Muscle of back (tissue), 11 donors: ENCODE results near the gene NKD2. TPM values are rescaled to one million over a fixed set of nuclear protein-coding genes. Genes with fewer than 3 reads are reported as not detected.
A peak's percentile ranks its signal among the peaks of the same experiment; 100 is the strongest.
"Not testable (repeated sequence)": the region's sequence is repeated elsewhere in the genome, so short reads cannot be mapped to it uniquely, and the experiment has no call there.

ENCODE experiments used
- DNase-seq, 3 donors: peaks; one replicate each; pipeline versions ENCODE4 v3.0.0 to v3.0.0-alpha.2; 2013
- polyA plus RNA-seq, 10 donors: library from polyadenylated mRNA; unstranded; fragments of 120-200 nt; gene quantifications; one replicate each; pipeline ENCODE4 v1.2.1, GENCODE V29; 2013; ENCODE audit not compliant: insufficient read length in 10 of 10

The NKD2 gene
- polyA plus RNA-seq, 10 donors: 1.6 to 19.5 (median 2.4) TPM

- no peak for DNase-seq
These were observed 8.3 kb upstream of the NKD2 start for GRCh38 chr5:1000329-1000728.

- not testable (repeated sequence) for DNase-seq
These were observed 7.8 kb upstream of the NKD2 start for GRCh38 chr5:1000831-1001230.

GRCh38 chr5:1001406-1002270 lies 7.0 kb upstream of the NKD2 start:
- DNase-seq: no peak

GRCh38 chr5:1002271-1002546 lies 6.4 kb upstream of the NKD2 start:
- no peak for DNase-seq

- DNase-seq: no peak
These were observed 5.8 kb upstream of the NKD2 start for GRCh38 chr5:1002836-1003235.

GRCh38 chr5:1003296-1003937 lies 5.2 kb upstream of the NKD2 start:
- peak in 1 of 3 donors; percentile 51 for DNase-seq

- peak in 2 of 3 donors; percentile 72 to 89 for DNase-seq
These were observed 3.9 kb upstream of the NKD2 start for GRCh38 chr5:1004461-1005248.

GRCh38 chr5:1005249-1005851 lies 3.3 kb upstream of the NKD2 start:
- no peak for DNase-seq

- no peak for DNase-seq
These were observed 2.5 kb upstream of the NKD2 start for GRCh38 chr5:1005904-1006655.

GRCh38 chr5:1006656-1007071 lies 1.9 kb upstream of the NKD2 start:
- no peak for DNase-seq

GRCh38 chr5:1007221-1007680 lies 1.4 kb upstream of the NKD2 start:
- DNase-seq: no peak

- DNase-seq: no peak
These were observed 736 bp upstream of the NKD2 start for GRCh38 chr5:1007681-1008450.

- no peak for DNase-seq
These were observed 968 bp downstream of the NKD2 start for GRCh38 chr5:1009359-1010180.

- DNase-seq: no peak
These were observed 1.5 kb downstream of the NKD2 start for GRCh38 chr5:1010181-1010510.

GRCh38 chr5:1010641-1011046 lies 2.0 kb downstream of the NKD2 start:
- no peak for DNase-seq

GRCh38 chr5:1011226-1011631 lies 2.6 kb downstream of the NKD2 start:
- DNase-seq: no peak

- DNase-seq: no peak
These were observed 3.2 kb downstream of the NKD2 start for GRCh38 chr5:1011741-1012312.

GRCh38 chr5:1012313-1012841 lies 3.8 kb downstream of the NKD2 start:
- no peak for DNase-seq

- DNase-seq: no peak
These were observed 4.3 kb downstream of the NKD2 start for GRCh38 chr5:1012900-1013237.
